Kidney capillary endothelial cell (primary cell): ENCODE data around the gene FLT3.
"Not testable (repeated sequence)": the region's sequence is repeated elsewhere in the genome, so short reads cannot be mapped to it uniquely, and the experiment has no call there.

ENCODE experiments used
- DNase-seq: peaks from one replicate; pipeline ENCODE4 v3.0.0-alpha.2; 2018; ENCODE audit warnings: low spot score

FLT3 gene

DNA sequence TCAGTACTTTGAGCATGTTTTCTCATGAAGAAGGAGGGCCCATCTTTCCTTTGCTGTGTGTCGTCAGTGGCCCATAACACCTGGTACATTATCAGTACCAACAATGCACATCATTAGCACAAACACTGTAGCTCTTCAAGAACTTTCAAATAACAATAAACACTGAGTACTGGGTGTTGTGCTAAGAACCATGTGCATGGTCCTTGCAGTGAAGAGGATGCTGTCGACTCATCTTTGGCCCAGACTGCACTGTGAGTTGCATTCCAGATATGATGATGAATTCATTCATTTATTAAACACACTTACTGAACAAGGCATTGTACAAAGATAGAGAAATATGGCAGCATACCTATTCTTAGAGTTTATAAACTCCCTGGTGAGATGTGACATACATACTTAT lies 55.8 kb downstream of the FLT3 start:
- no peak for DNase-seq

- DNase-seq, result no peak
These were observed 57.2 kb downstream of the FLT3 start for GRCh38 chr13:28043224-28043623.

DNA sequence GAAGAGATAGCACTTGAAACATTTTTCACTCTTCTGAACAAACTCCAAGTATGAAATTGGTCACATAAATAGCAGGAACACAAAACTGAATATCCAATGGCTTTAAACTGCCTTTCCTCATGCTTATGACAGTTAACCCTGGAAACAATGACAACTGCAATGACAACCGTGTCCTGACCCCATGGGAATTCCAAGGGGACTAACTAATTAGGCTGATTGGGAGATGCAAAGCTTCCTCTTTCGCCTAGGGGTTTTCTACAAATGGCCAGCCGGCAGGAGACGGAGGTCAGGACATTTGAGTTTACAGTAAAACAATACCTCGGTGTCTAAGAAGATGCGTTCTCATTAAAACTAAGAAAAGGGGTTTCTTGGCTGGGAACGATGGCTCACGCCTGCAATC lies 58.9 kb downstream of the FLT3 start:
- no peak for DNase-seq

DNA sequence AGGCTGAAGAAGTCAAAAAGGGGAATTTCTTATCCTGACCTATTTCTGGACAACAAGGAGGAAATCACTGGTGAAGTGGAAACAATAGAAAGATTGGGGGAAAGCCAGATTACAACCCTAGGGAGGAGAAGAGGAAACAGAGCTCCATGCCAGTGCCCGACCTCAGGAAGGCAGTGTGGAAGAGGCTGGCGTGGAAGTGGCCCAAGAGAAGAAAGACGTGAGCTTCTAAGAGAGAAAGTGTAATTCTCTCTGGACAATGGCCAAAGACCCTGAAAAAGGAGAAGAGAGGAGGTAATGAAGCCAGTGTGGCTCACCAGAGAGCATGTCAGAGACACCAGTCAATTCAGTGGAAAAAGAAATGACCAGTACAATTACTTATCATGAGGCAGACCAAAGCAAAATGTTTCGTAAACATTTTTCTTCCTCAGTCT lies 59.3 kb downstream of the FLT3 start:
- DNase-seq, result no peak

- peak; percentile 10 for DNase-seq
These were observed 63.0 kb downstream of the FLT3 start for GRCh38 chr13:28037399-28037798.

DNA sequence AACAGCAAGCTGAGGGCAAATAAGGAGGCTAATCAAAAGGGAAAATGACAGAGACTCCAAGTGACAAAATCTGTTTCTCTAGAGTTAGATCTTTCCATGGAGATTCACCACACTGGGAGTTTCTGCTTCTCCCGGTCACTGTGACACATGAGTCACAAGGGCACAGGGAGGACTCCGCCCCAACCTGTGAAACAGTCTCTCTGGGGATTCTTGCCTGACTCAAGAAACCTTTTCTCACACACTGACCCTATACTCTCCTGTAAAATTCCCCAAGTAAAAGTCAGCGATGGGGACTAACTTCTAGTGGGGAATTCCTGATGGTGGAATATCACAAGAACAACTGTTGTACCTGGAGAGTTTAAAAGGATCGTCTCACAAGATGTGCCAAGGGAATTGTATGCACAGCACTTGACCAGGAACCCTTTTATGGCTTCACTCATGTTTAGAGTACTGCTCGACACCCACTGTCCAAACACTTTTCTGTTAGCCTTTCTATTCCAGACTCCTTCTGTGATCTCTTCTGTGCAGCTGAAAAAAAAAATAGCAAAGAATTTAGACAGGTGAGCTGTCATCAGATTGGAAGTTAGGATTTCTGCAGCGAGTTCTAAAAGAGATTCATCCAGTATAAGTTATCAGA lies 65.1 kb downstream of the FLT3 start:
- DNase-seq, result no peak

DNA sequence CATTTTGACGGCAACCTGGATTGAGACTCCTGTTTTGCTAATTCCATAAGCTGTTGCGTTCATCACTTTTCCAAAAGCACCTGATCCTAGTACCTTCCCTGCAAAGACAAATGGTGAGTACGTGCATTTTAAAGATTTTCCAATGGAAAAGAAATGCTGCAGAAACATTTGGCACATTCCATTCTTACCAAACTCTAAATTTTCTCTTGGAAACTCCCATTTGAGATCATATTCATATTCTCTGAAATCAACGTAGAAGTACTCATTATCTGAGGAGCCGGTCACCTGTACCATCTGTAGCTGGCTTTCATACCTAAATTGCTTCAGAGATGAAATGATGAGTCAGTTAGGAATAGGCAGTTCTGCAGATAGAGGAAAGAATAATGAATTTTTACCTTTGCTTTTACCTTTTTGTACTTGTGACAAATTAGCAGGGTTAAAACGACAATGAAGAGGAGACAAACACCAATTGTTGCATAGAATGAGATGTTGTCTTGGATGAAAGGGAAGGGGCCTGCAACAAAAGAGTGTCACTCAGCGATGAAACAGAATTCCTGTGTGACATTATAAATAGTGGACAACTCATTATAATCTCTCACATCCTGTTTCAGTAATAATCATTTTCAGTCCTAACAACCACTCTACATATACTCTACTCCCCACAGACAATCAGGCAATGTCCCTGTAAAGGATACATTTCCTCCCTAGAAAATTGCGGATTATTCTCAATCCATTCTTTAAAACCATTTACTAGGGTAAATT lies 66.3 kb downstream of the FLT3 start:
- DNase-seq, result no peak

DNA sequence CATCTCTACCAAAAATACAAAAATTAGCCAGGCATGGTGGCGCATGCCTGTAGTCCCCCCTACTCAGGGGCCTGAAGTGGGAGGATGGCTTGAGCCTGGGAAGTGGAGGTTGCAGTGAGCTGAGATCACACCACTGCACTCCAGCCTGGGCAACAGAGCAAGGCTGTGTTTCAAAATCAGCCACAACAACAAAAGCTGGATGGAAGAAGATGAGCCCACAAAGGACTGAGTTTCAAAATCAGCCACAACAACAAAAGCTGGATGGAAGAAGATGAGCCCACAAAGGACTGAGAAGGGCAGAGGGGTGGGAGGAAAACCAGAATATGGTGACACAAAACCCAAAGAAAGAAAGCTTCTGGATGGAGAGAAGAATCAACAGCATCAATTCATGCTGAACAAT lies 67.9 kb downstream of the FLT3 start:
- not testable (repeated sequence) for DNase-seq

GRCh38 chr13:28031896-28032288 lies 68.5 kb downstream of the FLT3 start:
- DNase-seq, result no peak

DNA sequence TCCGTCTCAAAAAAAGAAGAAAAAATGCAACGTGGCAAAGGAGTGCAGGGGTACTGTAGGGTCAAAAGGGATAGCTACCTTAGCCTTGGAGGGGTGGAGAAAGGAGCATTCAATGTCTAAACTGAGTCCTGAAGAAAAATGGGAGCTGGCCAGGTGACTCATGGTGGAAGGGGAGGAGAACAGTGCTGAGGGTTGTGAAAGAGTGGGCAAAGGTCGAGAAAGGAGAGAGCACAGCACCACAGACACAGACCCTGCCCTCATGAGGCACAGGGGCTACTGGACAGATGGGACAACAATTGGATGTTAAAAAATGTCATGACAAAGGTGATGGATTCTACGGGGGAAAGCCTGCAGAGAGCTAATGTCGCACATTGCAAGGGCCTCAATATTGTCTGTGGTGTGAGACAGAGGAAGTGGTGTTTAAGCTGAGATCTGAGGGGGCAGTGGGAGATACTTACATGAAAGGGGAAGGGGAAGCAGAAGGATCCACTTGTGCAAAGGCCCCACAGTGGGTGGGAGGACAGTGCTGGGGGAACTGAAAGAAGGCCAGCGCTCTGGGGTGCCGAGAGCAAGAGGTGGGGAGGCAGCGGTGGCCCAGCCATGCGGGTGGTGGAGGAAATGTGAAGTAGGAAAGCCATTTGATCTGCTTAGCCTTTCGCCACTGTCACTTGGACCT lies 69.0 kb downstream of the FLT3 start:
- no peak for DNase-seq

DNA sequence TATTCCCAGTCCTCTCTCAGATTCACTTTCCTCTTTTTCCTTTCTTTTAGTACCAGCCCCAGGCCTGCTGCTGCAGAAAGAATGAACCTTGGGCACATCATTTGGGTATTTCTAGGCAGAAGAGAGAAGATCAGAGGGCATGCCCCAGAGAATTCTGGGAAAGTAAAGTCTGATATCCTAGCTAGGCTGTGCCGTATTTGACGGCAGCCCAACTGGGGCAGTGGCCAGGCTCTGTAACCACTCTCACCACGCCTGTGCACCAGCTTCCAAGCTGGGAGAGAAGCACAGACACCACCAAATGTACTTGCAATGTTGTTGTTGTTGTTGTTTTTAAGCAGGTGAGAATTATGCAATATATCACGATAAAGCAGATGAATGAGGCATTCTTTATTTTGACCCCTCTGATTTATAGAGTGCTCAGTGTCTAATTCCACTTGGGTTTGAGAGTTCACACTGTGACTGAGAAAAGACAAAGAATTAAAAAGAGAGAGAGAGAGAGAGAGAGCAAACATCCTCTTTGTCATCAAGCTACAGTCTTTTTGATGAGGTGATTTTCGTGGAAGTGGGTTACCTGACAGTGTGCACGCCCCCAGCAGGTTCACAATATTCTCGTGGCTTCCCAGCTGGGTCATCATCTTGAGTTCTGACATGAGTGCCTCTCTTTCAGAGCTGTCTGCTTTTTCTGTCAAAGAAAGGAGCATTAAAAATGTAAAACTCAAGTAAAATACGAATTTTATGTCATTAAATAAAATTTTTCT lies 72.6 kb downstream of the FLT3 start:
- DNase-seq, result no peak

DNA sequence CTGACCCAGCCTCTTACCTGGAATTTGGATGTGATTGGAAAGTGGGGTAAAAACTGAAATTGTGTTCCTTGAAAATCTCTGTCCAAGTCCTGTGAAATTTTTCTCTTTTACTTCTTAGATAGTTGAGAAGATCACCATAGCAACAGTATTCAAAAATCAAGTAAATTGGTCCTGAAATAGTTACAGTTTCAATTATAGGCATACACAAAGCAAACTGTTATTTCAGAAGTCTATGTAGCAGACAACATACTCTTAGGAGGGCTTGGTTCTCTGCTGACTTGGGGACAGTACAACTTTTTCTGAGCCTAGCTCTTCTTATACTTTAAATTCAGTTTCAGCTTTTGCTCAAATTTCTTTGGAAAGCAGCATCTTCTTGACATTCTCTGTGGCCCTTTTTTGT lies 73.3 kb downstream of the FLT3 start:
- no peak for DNase-seq

DNA sequence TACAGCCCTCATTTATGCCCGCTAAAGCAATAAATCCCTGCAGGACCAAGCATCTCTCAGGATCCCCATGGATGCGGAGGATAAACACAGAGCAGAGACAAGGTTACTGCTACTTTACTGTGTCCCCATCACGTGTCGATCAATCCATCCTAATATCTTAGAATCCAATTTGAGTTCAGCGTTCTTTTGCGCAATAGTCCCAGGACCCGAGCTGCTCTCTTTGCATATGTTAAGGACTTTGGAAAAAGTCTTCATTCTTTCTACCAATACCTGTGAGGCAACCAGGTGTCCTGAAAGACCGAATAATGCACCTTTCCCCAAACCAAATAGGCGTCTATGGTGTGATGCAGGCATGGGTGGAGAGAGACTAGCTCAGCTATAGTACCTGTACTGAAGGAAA lies 73.9 kb downstream of the FLT3 start:
- DNase-seq, result no peak

- no peak for DNase-seq
These were observed 77.4 kb downstream of the FLT3 start for GRCh38 chr13:28022848-28023518.

DNA sequence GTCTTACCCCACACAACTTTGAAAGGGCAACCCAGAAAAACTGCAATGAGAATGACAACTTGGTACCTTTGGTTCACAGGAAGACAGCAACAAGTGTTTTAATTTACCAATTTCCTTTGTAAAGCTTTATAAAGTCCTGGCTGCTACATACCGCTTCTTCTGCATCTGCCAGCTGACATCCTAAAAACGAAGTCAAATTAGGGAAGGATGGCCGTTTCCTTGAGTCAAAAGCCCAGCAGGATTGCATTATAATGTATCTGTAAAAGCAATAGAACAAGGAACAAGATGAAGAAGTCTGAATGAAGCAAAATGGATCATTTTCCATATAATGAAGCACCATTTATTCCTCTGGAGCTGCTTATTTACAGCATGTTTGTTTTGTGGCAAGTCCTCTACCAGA lies 86.1 kb downstream of the FLT3 start:
- no peak for DNase-seq

GRCh38 chr13:28013482-28013881 lies 86.9 kb downstream of the FLT3 start:
- DNase-seq, result no peak

DNA sequence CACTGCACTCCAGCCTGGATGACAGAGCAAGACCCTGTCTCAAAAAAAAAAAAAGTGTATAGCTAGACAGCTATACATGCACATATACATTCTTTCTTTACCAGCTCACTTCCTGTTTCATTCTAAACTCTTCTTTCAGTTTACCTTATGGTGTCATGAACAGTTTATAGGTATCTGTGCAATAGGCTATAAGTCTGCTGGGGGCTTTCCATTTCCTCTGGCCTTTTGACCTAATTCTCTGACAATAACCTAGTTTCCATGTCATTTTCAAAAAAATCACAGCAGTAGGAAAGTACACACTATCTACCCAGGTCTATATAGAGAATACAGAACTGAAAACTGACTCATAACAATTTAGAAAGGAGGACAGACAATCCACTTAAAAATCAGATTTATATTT lies 87.5 kb downstream of the FLT3 start:
- no peak for DNase-seq

DNA sequence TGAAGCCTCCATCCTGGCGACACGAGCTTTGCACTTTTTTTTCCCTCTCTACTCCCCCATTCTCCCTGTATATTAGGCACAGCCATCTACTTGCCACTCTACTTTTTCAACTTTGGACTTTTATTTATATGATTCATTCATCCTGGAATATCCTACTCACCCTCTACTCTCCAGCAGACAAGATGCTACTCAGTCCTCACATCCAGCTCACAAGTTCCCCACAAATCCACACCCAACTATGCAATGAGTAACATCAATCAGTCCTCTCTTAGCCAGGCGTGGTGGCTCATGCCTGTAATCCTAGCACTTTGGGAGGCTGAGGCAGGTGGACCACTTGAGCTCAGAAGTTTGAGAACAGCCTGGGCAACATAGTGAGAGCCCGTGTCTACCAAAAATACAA lies 88.0 kb downstream of the FLT3 start:
- DNase-seq, result no peak

GRCh38 chr13:28010046-28010445 lies 90.3 kb downstream of the FLT3 start:
- no peak for DNase-seq

- not testable (repeated sequence) for DNase-seq
These were observed 95.4 kb downstream of the FLT3 start for GRCh38 chr13:28005016-28005415.

DNA sequence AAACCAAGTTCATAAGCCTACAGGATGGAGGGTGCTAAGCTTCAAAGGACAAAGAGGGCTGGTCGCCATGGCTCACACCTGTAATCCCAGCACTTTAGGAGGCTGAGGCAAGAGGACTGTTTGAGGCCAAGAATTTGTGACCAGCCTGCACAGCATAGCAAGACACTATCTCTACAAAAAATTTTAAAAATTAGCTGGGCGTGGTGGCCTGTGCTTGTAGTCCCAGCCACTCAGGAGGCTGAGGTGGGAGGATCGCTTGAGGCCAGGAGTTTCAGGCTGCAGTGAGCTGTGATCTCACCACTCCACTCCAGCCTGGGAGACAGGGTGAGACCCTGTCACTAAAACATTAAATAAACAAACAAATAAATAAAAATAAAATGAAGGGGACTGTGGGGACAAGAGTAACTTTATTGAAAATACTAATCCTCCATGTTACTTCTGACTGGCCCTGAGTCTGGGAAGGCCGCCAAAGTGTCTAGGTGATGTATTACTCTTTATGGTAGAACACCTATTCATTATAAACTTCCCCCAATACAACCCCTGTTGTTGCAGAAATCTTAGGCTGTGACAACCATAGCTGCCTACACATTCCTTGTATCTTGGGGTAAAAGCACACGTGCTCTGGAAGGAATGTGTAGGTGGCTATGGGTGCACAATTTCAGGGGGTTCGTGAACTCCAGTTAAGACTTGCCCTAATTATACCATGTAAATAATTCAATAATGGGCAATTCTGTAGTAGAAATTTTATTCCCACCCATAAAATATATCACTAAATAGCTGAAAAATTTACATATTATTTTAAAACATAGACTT lies 97.3 kb downstream of the FLT3 start:
- no peak for DNase-seq
